Nephron (organoid): ENCODE measurements around the gene MRPL33.
A peak's percentile ranks its signal among the peaks of the same experiment; 100 is the strongest.
"Not testable (repeated sequence)": the region's sequence is repeated elsewhere in the genome, so short reads cannot be mapped to it uniquely, and the experiment has no call there.

Experiments used
- H3K27ac Mint-ChIP-seq, 3 experiments: 2 replicates each; pipeline ENCODE4 v1.8.0; 2020; ENCODE audit warnings: mixed read lengths in 3 of 3, mild to moderate bottlenecking in 2 of 3, moderate library complexity in 1 of 3
- H3K27me3 Mint-ChIP-seq: 2 replicates; pipeline ENCODE4 v1.8.0; 2021; ENCODE audit warnings: low read depth, mild to moderate bottlenecking, moderate library complexity, mixed read lengths
- H3K36me3 Mint-ChIP-seq: 2 replicates; pipeline ENCODE4 v1.8.0; 2020; ENCODE audit warnings: low read depth, mixed read lengths
- H3K4me1 Mint-ChIP-seq: 2 replicates; pipeline ENCODE4 v1.8.0; 2020; ENCODE audit warnings: mixed read lengths
- H3K4me3 Mint-ChIP-seq, 3 experiments: 2 replicates each; pipeline ENCODE4 v1.8.0; 2020; ENCODE audit warnings: mild to moderate bottlenecking in 3 of 3, mixed read lengths in 3 of 3, moderate library complexity in 2 of 3
- H3K9me3 Mint-ChIP-seq: 2 replicates; pipeline ENCODE4 v1.8.0; 2020; ENCODE audit warnings: mixed read lengths
- TF ChIP-seq, protein P1 (sequence below), 3 experiments: fragments of 200-600 bp; sonication (generic); IDR thresholded peaks; one replicate each; pipeline ENCODE4 v1.5.0; 2021; ENCODE audit warnings: antibody characterized with exemption in 3 of 3; ENCODE audit not compliant: unreplicated experiment in 3 of 3

The MRPL33 gene

DNA sequence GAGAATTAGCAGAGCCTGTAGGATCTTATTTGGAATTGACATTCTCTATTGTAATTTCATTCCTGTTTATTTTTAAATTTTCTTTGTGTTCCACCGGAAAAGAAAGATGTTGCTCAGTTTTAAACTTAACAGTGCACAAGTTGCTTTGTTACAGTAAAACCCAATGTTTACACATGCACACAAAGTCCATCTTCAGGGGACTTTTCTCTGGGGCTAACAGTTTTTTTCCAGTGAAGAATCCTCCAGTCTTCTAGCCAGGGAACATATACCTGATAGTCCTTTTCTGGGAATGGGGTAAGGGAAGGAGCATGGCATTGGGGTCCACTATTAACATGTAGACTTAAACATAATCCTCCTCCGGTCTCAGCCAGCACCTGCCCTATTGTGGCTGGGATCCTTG lies 25.2 kb upstream of the MRPL33 start:
- Mint-ChIP-seq H3K9me3 (peaks cover 34% of the 10 kb centered on the region), H3K27ac (no peak overlapping the region), H3K4me1 (no peaks in the 10 kb centered on the region), H3K36me3 (peaks cover 5% of the 10 kb centered on the region), H3K27me3 (peaks cover 8% of the 10 kb centered on the region), H3K4me3 (no peak overlapping the region)
- TF ChIP-seq, protein P1, sequence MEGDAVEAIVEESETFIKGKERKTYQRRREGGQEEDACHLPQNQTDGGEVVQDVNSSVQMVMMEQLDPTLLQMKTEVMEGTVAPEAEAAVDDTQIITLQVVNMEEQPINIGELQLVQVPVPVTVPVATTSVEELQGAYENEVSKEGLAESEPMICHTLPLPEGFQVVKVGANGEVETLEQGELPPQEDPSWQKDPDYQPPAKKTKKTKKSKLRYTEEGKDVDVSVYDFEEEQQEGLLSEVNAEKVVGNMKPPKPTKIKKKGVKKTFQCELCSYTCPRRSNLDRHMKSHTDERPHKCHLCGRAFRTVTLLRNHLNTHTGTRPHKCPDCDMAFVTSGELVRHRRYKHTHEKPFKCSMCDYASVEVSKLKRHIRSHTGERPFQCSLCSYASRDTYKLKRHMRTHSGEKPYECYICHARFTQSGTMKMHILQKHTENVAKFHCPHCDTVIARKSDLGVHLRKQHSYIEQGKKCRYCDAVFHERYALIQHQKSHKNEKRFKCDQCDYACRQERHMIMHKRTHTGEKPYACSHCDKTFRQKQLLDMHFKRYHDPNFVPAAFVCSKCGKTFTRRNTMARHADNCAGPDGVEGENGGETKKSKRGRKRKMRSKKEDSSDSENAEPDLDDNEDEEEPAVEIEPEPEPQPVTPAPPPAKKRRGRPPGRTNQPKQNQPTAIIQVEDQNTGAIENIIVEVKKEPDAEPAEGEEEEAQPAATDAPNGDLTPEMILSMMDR (IDR thresholded peaks at IDR 0.05; ENCODE audit: unreplicated experiment in 3 of 3), result no peak

DNA sequence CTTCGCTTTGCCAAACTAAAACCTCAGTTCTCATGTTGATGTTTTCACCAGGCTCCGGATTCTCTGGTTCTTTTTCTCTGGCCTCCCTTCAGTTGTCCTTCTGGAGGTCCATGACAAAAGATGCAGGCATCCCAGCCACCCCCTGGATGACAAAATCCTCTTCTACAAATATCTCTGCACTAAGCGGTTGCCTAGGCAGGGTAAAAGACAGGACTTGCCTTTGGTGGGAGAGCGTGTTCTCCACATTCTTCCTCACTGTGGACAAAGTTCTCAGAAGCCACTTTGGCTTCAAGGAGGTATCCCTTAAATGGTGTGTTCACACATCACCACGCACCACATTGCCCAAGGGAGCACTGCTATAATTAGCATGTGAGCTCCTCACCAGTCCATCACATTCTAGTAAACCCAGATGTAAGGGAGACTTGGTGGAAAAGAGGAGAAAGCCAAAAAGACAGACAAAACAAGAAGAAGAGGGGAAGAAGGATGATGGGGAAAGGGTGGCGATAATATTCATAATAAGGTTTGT lies 23.6 kb upstream of the MRPL33 start:
- Mint-ChIP-seq H3K36me3 (peaks cover 5% of the 10 kb centered on the region), H3K27ac (no peak overlapping the region)

DNA sequence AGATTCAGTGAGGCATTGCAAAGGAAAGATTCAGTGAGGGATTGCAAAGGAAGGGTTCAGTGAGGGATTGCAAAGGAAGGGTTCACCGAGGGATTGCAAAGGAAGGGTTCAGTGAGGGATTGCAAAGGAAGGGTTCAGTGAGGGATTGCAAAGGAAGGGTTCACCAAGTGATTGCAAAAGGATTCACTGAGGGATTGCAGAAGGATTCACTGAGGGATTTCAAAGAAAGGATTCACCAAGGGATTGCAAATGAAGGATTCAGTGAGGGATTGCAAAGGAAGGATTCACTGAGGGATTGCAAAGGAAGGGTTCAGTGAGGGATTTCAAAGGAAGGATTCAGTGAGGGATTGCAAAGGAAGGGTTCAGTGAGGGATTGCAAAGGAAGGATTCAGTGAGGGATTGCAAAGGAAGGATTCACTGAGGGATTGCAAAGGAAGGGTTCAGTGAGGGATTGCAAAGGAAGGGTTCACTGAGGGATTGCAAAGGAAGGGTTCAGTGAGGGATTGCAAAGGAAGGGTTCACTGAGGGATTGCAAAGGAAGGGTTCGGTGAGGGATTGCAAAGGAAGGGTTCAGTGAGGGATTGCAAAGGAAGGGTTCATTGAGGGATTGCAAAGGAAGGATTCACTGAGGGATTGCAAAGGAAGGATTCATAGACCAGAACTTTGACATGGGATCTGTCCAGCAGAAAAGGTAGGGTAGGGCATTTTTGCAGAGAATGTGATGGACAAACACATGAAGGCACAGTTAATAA lies 22.5 kb upstream of the MRPL33 start:
- H3K27ac Mint-ChIP-seq, H3K4me3 Mint-ChIP-seq, H3K36me3 Mint-ChIP-seq: not testable (repeated sequence)
- peaks cover 31% of the 10 kb centered on the region for H3K9me3 Mint-ChIP-seq
- peaks cover 16% of the 10 kb centered on the region for H3K27me3 Mint-ChIP-seq
- peaks cover 12% of the 10 kb centered on the region for H3K4me1 Mint-ChIP-seq

More for the DNA sequence above, 23.6 kb upstream of the MRPL33 start:
- Mint-ChIP-seq H3K9me3 (peaks cover 32% of the 10 kb centered on the region), H3K4me3 (no peak overlapping the region), H3K4me1 (peaks cover 5% of the 10 kb centered on the region), H3K27me3 (peaks cover 8% of the 10 kb centered on the region)
- TF ChIP-seq, protein P1 (IDR thresholded peaks at IDR 0.05; ENCODE audit: unreplicated experiment in 3 of 3), result no peak

DNA sequence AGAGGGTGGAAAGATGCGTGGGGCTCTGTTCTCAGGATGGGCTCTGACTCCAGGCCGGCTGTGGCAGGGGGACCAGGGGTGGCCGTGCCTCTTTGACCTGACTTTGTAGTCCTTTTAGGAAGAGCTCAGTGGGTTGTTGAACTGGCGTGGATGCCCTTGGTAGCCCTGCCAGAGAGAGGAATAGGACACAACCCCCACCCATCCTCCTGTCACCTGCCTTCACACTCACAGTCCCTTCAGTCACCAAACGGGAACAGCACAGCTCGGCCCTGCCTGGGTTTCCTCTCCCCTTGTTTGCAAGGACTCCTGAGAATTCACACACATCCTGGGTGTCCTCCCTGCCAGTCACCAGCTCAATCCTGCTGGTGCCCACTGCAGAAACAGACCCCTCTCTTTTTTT lies 20.1 kb upstream of the MRPL33 start:
- TF ChIP-seq, protein P1 (IDR thresholded peaks at IDR 0.05; ENCODE audit: unreplicated experiment in 3 of 3), result no peak
- H3K4me1 Mint-ChIP-seq, result peaks cover 14% of the 10 kb centered on the region
- H3K36me3 Mint-ChIP-seq, result peaks cover 5% of the 10 kb centered on the region
- H3K9me3 Mint-ChIP-seq, result peaks cover 19% of the 10 kb centered on the region
- H3K27ac Mint-ChIP-seq, result no peak overlapping the region
- peaks cover 12% of the 10 kb centered on the region for H3K27me3 Mint-ChIP-seq
- no peak overlapping the region for H3K4me3 Mint-ChIP-seq

DNA sequence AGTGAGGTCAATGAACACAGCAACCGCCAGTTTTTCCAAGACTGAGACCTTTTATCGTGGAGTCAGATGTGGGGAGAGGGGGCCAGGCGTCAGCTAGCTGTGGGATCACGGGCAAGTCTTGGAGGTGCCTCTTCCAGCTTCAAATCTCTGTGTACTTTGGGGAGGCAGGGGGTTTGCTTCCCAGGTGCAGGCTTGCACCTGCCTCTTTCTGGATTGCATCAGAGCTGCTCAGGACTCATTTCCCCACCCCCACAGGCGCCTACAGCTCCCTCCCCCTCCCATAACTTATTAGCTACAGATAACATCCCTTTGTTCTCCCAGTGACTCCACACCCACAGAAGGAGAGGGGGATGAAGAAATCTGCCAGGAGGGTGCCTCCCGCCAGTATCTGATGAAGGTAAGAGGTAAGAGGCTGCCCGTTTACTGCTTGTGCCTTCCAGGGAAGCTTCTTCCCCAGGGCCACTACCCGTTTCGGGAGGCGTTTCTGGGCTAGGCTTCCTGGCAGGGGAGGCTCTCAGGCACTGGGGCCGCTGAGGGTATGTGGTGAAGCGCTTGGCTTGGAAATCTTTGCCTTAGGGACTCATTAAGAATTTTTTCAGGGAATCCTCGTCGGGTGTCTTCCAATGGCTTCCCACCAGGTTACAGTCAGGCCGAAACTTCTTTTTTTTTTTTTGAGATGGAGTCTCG lies 18.8 kb upstream of the MRPL33 start:
- H3K9me3 Mint-ChIP-seq, result peaks cover 19% of the 10 kb centered on the region
- TF ChIP-seq, protein P1 (IDR thresholded peaks at IDR 0.05; ENCODE audit: unreplicated experiment in 3 of 3), result no peak

DNA sequence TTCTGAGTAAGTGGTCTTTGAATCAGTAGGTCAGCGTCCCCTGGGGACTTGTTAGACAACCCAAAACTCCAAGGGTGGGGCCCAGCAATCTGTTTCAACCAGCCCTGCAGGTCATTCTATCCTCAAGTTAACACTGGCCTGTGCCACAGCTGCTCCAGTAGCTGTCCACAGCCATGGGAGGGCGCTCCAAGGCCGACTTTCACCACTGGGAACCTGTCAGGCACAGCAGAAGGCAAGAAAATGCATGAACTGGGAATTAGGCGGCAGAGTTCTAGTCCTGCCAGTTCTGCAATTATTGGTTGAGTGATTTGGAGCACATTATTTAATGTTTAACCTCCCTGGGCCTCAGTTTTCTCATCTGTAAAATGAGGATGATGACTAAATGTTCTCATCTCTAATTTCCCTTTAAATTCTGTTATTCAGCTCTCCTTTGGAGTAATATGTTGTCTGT lies 17.4 kb upstream of the MRPL33 start:
- TF ChIP-seq, protein P1 (IDR thresholded peaks at IDR 0.05; ENCODE audit: unreplicated experiment in 3 of 3), result peak; percentile 48 to 58 (median 51)
- H3K27me3 Mint-ChIP-seq, result peaks cover 8% of the 10 kb centered on the region
- peak overlapping the region in 1 of 3 experiments; percentile 43 for H3K4me3 Mint-ChIP-seq
- peaks cover 24% of the 10 kb centered on the region for H3K4me1 Mint-ChIP-seq
- no peaks in the 10 kb centered on the region for H3K36me3 Mint-ChIP-seq
- H3K27ac Mint-ChIP-seq, result peak overlapping the region; percentile 65 to 98 (median 83)
- peaks cover 9% of the 10 kb centered on the region for H3K9me3 Mint-ChIP-seq

More for the DNA sequence above, 18.8 kb upstream of the MRPL33 start:
- Mint-ChIP-seq H3K4me1 (peaks cover 24% of the 10 kb centered on the region), H3K4me3 (peak overlapping the region; percentile 59 to 80 (median 75)), H3K36me3 (peaks cover 5% of the 10 kb centered on the region), H3K27me3 (peaks cover 12% of the 10 kb centered on the region), H3K27ac (peak overlapping the region; percentile 83 to 98 (median 97))
